GM21423 (cell line): ENCODE results near the gene SMARCA4.
"Not testable (repeated sequence)": the region's sequence is repeated elsewhere in the genome, so short reads cannot be mapped to it uniquely, and the experiment has no call there.

Source experiments
- ATAC-seq: cut with Tn5 transposase; IDR thresholded peaks from one replicate; pipeline ENCODE4 v1.9.1; 2021; ENCODE audit warnings: mild to moderate bottlenecking, moderate library complexity; ENCODE audit not compliant: unreplicated experiment

The SMARCA4 gene

GRCh38 chr19:11059511-11060358, 98.9 kb downstream of the SMARCA4 start:
- no peak for ATAC-seq

- ATAC-seq = no peak
Observed at GRCh38 chr19:11061952-11062351, 101.1 kb downstream of the SMARCA4 start.

GRCh38 chr19:11063434-11063833, 102.6 kb downstream of the SMARCA4 start:
- no peak for ATAC-seq

GRCh38 chr19:11064831-11065303, 104.0 kb downstream of the SMARCA4 start:
- ATAC-seq = no peak

GRCh38 chr19:11066326-11066725, 105.5 kb downstream of the SMARCA4 start:
- ATAC-seq = no peak

GRCh38 chr19:11067356-11068113, 106.7 kb downstream of the SMARCA4 start:
- no peak for ATAC-seq

- ATAC-seq = no peak
Observed at GRCh38 chr19:11069561-11069960, 108.7 kb downstream of the SMARCA4 start.

- no peak for ATAC-seq
Observed at GRCh38 chr19:11070123-11070522, 109.3 kb downstream of the SMARCA4 start.

- ATAC-seq = no peak
Observed at GRCh38 chr19:11073568-11073967, 112.7 kb downstream of the SMARCA4 start.

- ATAC-seq = not testable (repeated sequence)
Observed at GRCh38 chr19:11076792-11077191, 116.0 kb downstream of the SMARCA4 start.

- no peak for ATAC-seq
Observed at GRCh38 chr19:11078893-11079292, 118.1 kb downstream of the SMARCA4 start.

GRCh38 chr19:11079999-11080398, 119.2 kb downstream of the SMARCA4 start:
- ATAC-seq = no peak

- no peak for ATAC-seq
Observed at GRCh38 chr19:11087870-11088505, 127.2 kb downstream of the SMARCA4 start.

GRCh38 chr19:11088506-11089253, 127.8 kb downstream of the SMARCA4 start:
- ATAC-seq = no peak

- ATAC-seq = no peak
Observed at GRCh38 chr19:11089254-11090013, 128.6 kb downstream of the SMARCA4 start, which contains the start of gene LDLR. LDLR (plus strand) TSS chr19:11089463; CDS start chr19:11089549, 86 bp downstream.

- not testable (repeated sequence) for ATAC-seq
Observed at GRCh38 chr19:11090014-11090263, 129.1 kb downstream of the SMARCA4 start.

GRCh38 chr19:11090264-11090996, 129.6 kb downstream of the SMARCA4 start:
- peak; percentile 76 for ATAC-seq

- no peak for ATAC-seq
Observed at GRCh38 chr19:11090997-11091702, 130.3 kb downstream of the SMARCA4 start.

- no peak for ATAC-seq
Observed at GRCh38 chr19:11091703-11092153, 130.9 kb downstream of the SMARCA4 start.
